HG02852 (cell line): ENCODE results near the gene RNF19B.

Source experiments
- ATAC-seq: cut with Tn5 transposase; IDR thresholded peaks from one replicate; pipeline ENCODE4 v1.9.1; 2021; ENCODE audit warnings: mild to moderate bottlenecking, moderate library complexity; ENCODE audit not compliant: unreplicated experiment

Gene RNF19B, protein sequence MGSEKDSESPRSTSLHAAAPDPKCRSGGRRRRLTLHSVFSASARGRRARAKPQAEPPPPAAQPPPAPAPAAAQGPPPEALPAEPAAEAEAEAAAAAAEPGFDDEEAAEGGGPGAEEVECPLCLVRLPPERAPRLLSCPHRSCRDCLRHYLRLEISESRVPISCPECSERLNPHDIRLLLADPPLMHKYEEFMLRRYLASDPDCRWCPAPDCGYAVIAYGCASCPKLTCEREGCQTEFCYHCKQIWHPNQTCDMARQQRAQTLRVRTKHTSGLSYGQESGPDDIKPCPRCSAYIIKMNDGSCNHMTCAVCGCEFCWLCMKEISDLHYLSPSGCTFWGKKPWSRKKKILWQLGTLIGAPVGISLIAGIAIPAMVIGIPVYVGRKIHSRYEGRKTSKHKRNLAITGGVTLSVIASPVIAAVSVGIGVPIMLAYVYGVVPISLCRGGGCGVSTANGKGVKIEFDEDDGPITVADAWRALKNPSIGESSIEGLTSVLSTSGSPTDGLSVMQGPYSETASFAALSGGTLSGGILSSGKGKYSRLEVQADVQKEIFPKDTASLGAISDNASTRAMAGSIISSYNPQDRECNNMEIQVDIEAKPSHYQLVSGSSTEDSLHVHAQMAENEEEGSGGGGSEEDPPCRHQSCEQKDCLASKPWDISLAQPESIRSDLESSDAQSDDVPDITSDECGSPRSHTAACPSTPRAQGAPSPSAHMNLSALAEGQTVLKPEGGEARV

GRCh38 chr1:32964461-32965250, at the start of gene RNF19B:
TSS of gene RNF19B (minus strand) at chr1:32964809. CDS start at chr1:32964685, 124 bp downstream.
- peak; percentile 87 for ATAC-seq

GRCh38 chr1:33013791-33014190, 49.2 kb upstream of the RNF19B start:
- no peak for ATAC-seq

DNA sequence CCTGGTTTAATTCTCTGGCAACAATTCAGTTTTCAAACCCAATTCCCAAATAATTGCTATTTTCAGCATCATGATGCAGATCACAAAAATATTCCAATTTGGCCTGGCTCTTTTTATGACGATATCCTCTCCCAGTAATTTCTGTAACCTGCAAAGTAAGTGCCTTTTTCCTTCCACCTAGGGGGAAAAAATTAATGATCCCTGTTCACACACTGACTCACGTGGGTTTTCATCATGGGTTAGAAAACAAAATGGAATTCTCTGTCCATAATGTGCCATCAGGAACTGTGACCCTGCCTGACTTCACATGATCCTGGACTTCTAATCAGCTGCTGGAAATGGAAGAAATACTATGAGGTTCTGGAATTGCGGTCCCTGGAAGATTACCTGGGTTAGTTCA, 47.6 kb upstream of the RNF19B start:
- ATAC-seq: no peak

GRCh38 chr1:33010932-33011731, 46.5 kb upstream of the RNF19B start:
- no peak for ATAC-seq

DNA sequence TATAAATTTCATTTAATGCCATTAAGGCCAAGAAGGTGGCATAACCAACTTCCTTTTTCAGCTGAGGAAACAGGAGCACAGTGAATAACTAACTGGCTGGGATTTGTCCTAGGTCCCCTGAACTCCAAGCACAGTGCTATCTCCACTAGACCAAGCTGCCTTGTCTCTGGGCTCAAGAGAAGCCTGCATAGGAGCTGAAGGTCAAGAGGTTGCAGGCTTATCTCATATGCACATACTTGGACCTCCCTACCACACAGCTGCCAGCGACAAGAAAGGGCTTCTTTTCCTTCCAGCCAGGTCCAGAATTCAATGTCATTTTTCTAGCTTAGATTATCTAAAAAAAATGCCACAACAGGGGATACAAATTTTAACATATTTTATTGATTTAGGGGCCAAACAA, 45.0 kb upstream of the RNF19B start:
- ATAC-seq: no peak

- ATAC-seq: no peak
Measured at GRCh38 chr1:33008051-33008914, 43.7 kb upstream of the RNF19B start.

- no peak for ATAC-seq
Measured at GRCh38 chr1:33007190-33008050, 42.8 kb upstream of the RNF19B start.

- ATAC-seq: no peak
Measured at GRCh38 chr1:33005838-33006421, 41.3 kb upstream of the RNF19B start.

DNA sequence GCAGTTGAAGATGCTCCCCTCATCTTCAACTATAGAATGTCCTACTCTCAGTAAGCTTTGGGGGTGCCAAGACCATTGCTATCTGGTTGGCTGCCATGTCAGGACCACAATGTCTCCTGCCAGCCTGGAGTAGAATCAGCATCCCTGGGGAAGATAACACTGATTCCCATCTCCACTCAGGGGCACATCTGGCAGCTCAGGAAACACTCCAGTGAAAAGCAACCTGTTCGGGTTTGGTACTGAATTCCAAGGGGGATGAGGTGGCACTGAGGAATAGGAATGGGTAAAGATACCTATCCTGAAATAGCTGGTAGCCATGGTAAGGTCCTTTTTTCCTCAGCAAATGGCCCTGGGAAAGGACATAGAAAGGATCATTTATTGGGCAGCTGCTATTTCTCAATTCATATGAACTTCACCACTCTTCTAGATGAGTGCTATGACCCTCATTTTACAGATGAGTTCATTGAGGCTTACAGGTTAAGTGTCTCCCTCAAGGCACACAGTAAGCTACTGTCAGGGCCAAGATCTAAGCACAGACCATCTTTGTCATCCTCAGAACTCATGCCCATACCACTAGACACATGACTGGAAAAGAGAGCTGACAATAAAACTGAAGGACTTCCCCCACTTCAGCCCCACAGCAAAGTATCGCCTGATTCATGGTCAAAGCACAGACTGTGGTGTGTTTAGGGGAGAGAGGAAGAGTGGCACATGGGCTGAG, 40.7 kb upstream of the RNF19B start:
- ATAC-seq: no peak

- no peak for ATAC-seq
Measured at GRCh38 chr1:33004613-33005012, 40.0 kb upstream of the RNF19B start.

- ATAC-seq: no peak
Measured at GRCh38 chr1:33003657-33004056, 39.0 kb upstream of the RNF19B start.

- no peak for ATAC-seq
Measured at GRCh38 chr1:33002006-33002405, 37.4 kb upstream of the RNF19B start.

GRCh38 chr1:33001282-33001681, 36.7 kb upstream of the RNF19B start:
- no peak for ATAC-seq

GRCh38 chr1:33000427-33001026, 35.9 kb upstream of the RNF19B start:
- no peak for ATAC-seq

GRCh38 chr1:32998997-32999396, 34.4 kb upstream of the RNF19B start:
- ATAC-seq: no peak

- ATAC-seq: no peak
Measured at GRCh38 chr1:32998064-32998463, 33.5 kb upstream of the RNF19B start.

GRCh38 chr1:32997381-32997891, 32.8 kb upstream of the RNF19B start:
- no peak for ATAC-seq
